ENCODE measurements around the gene SLC43A1. TPM values are rescaled to one million over a fixed set of nuclear protein-coding genes. Genes with fewer than 3 reads are reported as not detected.

Gene SLC43A1
- total RNA-seq, 1 donor from 2014 or later: 13.2 TPM

- Histone ChIP-seq H3K36me3 (peaks cover 14% of the 10 kb centered on the region), H3K27me3 (ENCODE audit: low read depth) (no peaks in the 10 kb centered on the region), H3K27ac (peak overlapping the region; percentile 63), H3K4me3 (no peak overlapping the region), H3K4me1 (peaks cover 26% of the 10 kb centered on the region), H3K9me3 (no peaks in the 10 kb centered on the region)
- no peak for TF ChIP-seq CTCF (IDR thresholded peaks at IDR 0.05)
- ATAC-seq: no peak
- intact Hi-C loops (cut with DNase I): no loop called here
- no peak for DNase-seq
These were observed 17.0 kb downstream of the SLC43A1 start for GRCh38 chr11:57498540-57498939.

- DNase-seq (no peak), ATAC-seq (no peak)
- no peak for TF ChIP-seq CTCF (IDR thresholded peaks at IDR 0.05)
- Histone ChIP-seq H3K36me3 (peaks cover 14% of the 10 kb centered on the region), H3K9me3 (no peaks in the 10 kb centered on the region), H3K27me3 (ENCODE audit: low read depth) (no peaks in the 10 kb centered on the region), H3K27ac (no peak overlapping the region), H3K4me3 (no peak overlapping the region), H3K4me1 (peaks cover 26% of the 10 kb centered on the region)
- intact Hi-C loops (cut with DNase I): no loop called here
These were observed 17.9 kb downstream of the SLC43A1 start for GRCh38 chr11:57497303-57498247.

DNA sequence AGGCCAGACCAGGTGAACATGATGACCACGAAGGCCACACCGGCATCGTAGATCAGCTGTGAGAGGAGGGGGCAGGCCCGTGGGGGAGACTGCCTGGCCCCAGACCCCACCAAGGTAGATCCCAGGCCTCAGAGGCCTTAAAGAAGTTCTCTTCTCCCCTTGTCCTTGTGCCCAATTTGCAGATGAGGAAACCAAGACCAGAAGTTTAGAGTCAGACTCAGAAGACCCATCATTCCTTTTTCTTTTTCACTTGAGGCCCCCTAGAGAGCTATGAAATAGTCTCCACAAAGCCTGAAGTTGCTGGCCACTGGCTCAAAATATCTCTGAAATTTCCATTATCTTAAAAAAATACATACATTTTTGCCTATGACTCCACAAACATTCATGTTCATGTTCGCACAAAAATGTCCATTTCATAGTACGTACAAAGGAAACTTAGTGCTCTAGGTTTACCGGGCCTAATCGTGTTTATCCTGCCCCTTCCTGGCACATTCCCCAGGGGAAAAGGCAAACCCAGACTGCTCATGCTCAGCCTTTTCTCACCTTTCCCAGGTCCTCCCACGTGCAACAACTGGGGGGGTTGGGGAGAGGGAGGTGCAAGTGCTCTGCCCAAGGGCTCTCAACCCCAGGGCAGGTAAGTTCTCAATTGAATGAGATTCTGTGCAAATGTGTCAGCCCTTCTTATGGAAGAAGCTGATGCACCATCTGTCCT lies 19.2 kb downstream of the SLC43A1 start:
- H3K27ac ChIP-seq: no peak overlapping the region
- peaks cover 17% of the 10 kb centered on the region for H3K36me3 ChIP-seq
- H3K4me3 ChIP-seq: no peak overlapping the region
- H3K27me3 ChIP-seq (ENCODE audit: low read depth): no peaks in the 10 kb centered on the region
- intact Hi-C loops (cut with DNase I): no loop called here
- TF ChIP-seq CTCF (IDR thresholded peaks at IDR 0.05): no peak
- ATAC-seq (no peak), DNase-seq (no peak)
- peaks cover 22% of the 10 kb centered on the region for H3K4me1 ChIP-seq
- H3K9me3 ChIP-seq: no peaks in the 10 kb centered on the region

DNA sequence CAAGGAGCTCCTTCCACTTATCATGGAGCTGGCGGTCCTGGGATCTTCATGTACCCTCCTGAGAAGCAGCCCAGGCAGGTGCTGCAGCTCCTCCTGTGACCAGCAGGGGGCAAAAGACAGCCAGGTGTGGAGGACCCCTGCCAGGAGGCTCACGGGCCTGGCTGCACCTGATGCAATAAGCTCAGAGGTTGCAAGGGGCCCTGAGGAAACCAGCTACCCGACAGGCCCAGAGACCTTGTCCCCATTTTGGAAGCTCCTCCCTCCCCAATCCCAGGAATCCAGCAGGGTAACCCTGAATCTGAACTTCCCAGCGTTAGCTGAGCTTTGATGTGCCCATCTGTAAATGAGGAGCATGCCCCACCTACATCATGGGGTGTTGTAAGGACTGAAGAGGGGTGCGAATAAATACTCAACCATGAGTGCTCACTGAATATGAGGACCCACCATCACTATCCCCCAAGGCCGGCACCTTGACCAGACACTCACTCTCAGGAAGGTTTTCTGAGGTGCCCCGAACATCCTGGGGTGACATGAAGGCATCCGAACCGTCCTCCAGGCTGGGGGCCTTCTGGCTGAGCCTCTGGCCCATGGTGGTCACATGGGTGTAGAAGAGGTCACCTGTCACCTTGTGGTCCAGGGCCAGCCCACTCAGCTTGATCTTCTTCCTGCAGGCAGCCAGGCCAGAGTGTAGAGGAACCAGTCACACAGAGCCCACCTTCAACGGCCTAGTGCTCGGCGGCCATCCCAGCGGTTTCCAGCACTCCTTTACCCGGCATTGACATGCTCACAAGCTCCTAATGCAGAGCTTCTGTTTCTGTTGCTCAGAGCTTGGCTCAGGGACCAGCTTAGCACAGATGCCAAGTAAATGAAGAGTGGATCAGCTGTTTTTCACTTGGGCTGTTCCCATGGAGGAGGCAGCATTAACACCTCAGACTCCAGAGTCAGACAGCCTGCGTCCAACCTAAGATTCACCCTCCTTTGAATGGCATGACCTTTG lies 21.7 kb downstream of the SLC43A1 start:
- intact Hi-C loops (cut with DNase I): no loop called here
- Histone ChIP-seq H3K4me3 (no peak overlapping the region), H3K27me3 (ENCODE audit: low read depth) (no peaks in the 10 kb centered on the region), H3K9me3 (no peaks in the 10 kb centered on the region), H3K36me3 (peaks cover 26% of the 10 kb centered on the region), H3K4me1 (peaks cover 3% of the 10 kb centered on the region), H3K27ac (no peak overlapping the region)
- ATAC-seq (peak; percentile 84 to 89), DNase-seq (peak; percentile 81)
- peak; percentile 91 for TF ChIP-seq CTCF (IDR thresholded peaks at IDR 0.05)
